ENCODE results near the gene PLPP6.

Gene PLPP6

GRCh38 chr9:4662108-4662988 lies at the start of gene PLPP6:
TSS of gene PLPP6 (plus strand) at chr9:4662294. CDS start at chr9:4662376, 82 bp downstream.
- TF ChIP-seq CTCF (IDR thresholded peaks at IDR 0.05; ENCODE audit: insufficient read depth, missing control alignments) = peak; percentile 60
- DNase-seq (ENCODE audit: insufficient read length, low spot score) (peak; percentile 57), FAIRE-seq (no peak)

- FAIRE-seq (no peak), DNase-seq (ENCODE audit: insufficient read length, low spot score) (no peak)
- no peak for TF ChIP-seq CTCF (IDR thresholded peaks at IDR 0.05; ENCODE audit: insufficient read depth, missing control alignments)
Observed at GRCh38 chr9:4614627-4615026, 47.5 kb upstream of the PLPP6 start.

GRCh38 chr9:4615251-4615650 lies 46.8 kb upstream of the PLPP6 start:
- FAIRE-seq (no peak), DNase-seq (ENCODE audit: insufficient read length, low spot score) (no peak)
- no peak for TF ChIP-seq CTCF (IDR thresholded peaks at IDR 0.05; ENCODE audit: insufficient read depth, missing control alignments)

- no peak for FAIRE-seq
- no peak for TF ChIP-seq CTCF (IDR thresholded peaks at IDR 0.05; ENCODE audit: insufficient read depth, missing control alignments)
- DNase-seq (ENCODE audit: insufficient read length, low spot score) = no peak
Observed at GRCh38 chr9:4615778-4616177, 46.3 kb upstream of the PLPP6 start.

GRCh38 chr9:4617752-4618151 lies 44.3 kb upstream of the PLPP6 start:
- FAIRE-seq = no peak
- no peak for DNase-seq (ENCODE audit: insufficient read length, low spot score)
- TF ChIP-seq CTCF (IDR thresholded peaks at IDR 0.05; ENCODE audit: insufficient read depth, missing control alignments) = no peak

GRCh38 chr9:4618700-4619099 lies 43.4 kb upstream of the PLPP6 start:
- no peak for TF ChIP-seq CTCF (IDR thresholded peaks at IDR 0.05; ENCODE audit: insufficient read depth, missing control alignments)
- FAIRE-seq = no peak

More at GRCh38 chr9:4618700-4619099, 43.4 kb upstream of the PLPP6 start:
- no peak for DNase-seq (ENCODE audit: insufficient read length, low spot score)
